GM19043 (cell line): Measurements from ENCODE around the gene RPA1.
"Not testable (repeated sequence)": the region's sequence is repeated elsewhere in the genome, so short reads cannot be mapped to it uniquely, and the experiment has no call there.

Experiments
- ATAC-seq: cut with Tn5 transposase; IDR thresholded peaks from one replicate; pipeline ENCODE4 v1.9.1; 2021; ENCODE audit warnings: low read depth; ENCODE audit not compliant: unreplicated experiment

The RPA1 gene

DNA sequence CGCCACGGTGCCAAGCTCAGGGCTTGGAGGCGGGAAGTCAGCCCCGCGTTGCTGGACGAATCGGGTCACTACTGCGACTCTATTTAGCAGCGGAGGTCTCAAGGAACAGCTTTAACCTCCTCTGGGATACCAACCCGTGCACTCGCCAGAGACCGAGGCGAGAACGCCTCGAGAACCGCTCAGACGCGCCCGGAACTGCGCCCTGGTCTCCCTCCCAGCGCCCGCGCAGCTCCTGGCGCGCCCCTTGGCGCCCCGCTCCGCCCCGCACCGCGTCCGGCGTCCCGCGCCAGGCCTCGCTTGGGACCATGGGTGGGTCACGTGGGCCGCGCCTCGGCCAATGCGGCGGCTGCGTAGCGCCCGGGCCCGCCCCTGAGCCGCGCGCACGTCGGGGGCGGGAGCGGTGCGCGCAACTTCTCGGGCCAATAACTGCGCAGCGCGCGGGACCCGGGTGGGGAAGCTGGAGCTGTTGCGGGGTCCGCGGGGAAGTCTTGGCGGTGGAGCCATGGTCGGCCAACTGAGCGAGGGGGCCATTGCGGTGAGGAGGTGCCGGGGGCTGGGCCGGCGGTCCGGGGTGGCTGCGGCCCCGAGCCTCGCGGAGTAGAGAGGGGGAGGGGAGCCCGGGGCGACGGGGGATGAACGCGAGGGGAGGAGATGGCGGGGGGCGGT lies at the start of gene RPA1, which contains the start of gene SMYD4:
RPA1 (plus strand) TSS at position 414 of the 666 bp plus-strand sequence; CDS start at position 503, 89 bp downstream.
SMYD4 (minus strand) TSS at position 311 of the 666 bp plus-strand sequence. CDS start 1,908 bp downstream, outside the sequence.
- peak; percentile 77 for ATAC-seq

- no peak for ATAC-seq
These were observed 47.6 kb upstream of the RPA1 start for GRCh38 chr17:1782171-1782567.

DNA sequence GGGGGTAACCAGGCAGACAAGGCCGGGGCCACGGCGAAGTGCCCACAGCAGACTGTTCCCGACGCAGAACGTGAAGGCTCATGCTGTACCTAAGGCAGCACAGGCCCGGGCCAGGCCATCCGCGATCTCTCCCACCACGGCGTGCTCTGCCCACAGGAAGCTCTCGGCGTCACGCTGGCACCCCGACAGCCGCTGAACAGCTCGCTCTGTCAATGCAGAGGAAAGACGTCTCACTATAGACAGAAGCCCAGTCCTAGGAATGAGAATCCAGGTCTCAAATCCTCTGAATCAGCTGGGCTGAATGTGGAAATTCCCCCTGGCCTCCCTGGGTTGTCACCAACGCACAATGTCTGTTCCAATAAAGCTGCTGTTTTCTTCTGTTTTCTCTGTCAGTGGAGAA lies 46.5 kb upstream of the RPA1 start:
- ATAC-seq = no peak

DNA sequence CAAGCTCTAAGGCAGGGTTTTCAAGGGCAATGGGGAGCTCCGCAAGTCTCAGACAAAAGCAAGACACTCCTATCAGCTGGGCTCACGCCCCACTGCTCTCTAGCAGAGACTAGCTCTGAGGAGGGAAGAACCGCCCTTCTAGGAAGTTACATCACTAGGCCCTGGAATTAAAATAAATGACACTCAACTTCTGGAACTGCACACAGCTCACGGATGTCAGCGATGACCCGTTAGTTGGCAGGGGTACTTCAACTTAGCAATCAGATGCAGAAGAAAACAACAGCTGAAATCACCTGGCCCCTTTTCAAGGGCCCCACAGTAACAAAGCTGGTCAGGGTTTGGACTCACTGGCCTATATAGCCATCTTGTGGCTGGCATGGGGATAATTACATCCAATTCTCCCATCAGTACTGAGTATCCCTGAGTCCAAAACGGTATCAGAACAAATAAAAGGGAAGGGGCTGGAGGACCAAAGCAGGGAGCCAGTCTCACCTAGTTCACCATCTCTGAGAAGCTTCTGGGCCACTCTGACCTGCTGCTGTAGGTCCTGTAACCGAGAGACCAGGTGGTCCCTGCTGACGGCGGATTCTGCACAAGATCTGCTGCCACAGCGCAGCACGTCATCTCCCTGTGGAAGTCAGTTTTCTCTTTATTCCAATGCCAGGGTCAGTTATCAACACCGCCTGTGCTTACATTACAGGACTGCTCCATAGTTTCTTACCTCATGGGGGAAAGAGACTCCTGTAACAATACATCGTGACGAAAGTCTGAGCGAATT lies 45.8 kb upstream of the RPA1 start:
- ATAC-seq = no peak

- no peak for ATAC-seq
These were observed 43.9 kb upstream of the RPA1 start for GRCh38 chr17:1785930-1786329.

DNA sequence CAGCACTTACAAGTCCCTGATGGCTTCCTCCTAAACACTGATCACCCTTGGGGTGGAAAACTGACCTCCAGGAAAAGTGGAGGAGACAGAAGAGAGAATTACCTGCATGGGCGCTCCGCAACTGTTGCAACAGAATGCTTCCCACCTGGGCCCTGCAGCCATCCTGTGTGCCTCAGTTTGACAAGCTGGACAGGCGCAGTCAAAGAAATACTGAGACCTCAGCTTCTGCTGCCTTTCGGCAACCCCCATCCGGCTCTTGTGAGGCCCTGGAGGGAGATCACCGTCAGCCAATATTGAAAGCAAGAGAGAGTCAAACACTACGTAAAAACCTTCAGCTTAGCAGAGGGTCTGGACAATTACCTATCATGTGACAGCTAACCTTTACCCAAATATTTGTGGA lies 43.1 kb upstream of the RPA1 start:
- ATAC-seq = no peak

DNA sequence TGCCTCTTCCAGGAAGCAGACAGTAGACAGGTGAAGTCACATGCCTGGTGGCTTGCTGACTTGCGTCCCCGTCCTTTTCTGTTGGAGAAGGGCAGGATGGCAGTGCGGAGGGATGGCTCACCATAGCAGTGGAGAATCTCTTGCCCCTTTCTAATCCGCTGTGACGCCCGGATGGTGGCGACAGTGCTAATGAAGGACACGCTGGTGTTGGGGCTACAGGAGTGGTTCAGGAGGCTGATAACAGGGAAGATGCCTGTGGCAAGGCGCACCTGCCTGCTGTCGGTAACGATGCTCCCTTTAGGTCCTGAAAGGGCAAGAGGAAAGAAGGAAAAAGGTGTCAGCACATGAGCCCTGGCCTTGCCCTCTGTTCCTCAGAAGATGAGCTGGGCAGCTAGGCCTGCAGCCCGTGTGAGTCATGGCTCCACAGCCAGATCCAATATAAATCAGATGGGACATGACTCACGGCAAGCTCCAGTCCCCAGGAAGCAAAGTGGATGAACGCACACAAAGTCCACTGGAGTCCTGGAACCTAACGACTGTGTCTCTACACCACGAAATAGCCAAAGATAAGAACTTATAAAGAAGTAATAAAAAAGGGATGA lies 42.4 kb upstream of the RPA1 start:
- no peak for ATAC-seq

- ATAC-seq = no peak
These were observed 39.9 kb upstream of the RPA1 start for GRCh38 chr17:1789936-1790335.

- ATAC-seq = no peak
These were observed 37.0 kb upstream of the RPA1 start for GRCh38 chr17:1792495-1793446.

- ATAC-seq = no peak
These were observed 36.4 kb upstream of the RPA1 start for GRCh38 chr17:1793447-1793806.

DNA sequence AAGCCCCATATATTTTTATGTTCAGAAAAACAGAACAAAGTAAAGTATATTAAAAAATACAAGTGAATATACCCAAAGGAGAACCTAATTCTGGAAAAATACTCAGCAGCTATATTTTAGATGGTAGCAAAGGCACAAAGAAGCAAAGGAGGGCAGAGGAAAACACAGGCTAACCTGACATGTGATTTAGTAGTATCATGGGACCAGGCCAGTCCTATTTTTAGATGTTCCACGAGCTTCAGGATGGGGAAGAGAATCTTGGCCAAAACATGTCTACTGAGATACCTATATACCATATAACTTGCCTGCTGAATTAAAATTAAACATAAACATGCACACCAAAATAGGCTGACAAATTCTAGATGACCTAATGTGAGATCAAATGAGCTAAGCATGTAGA lies 33.0 kb upstream of the RPA1 start:
- ATAC-seq = no peak

GRCh38 chr17:1797323-1797722 lies 32.5 kb upstream of the RPA1 start:
- no peak for ATAC-seq

- not testable (repeated sequence) for ATAC-seq
These were observed 32.0 kb upstream of the RPA1 start for GRCh38 chr17:1797846-1798245.

DNA sequence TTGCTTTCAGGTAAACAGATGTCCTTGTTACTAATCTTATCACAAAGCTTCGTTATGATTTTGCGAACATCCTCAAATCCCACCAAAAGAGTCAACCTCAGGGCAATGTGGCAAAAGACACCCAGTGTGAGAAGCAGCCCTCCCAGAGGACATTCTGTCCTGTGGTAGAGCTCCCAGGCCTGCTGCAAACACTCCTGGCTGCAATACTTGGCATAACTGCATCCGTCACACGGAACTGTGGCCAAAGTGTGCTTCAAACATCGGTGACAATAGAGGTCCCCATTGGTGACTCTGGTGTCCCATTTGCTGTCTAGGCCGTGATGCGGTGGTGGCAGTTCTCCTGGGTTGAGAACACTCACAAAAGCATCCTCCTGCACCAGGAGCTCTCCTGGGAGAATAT lies 29.6 kb upstream of the RPA1 start:
- no peak for ATAC-seq

DNA sequence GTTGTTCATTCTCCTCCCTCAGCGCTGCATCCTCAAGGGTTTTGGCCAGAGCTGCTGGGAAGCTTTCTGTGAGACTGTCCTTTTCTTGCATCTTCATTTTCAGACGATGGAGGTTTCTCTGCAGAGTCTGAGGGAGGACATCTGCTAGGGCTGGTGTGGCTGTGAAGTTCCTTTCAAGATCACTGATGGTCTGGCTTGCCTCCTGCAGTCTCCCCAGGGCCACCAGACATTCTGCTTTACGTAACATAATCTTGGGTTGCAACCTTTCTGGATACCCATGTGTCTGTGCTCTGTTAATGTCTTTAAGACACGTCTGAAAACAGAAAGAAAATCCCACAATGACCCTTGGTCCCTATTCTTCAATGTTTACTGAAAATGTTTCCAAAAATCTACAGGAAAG lies 29.1 kb upstream of the RPA1 start:
- ATAC-seq = no peak

GRCh38 chr17:1802429-1802828 lies 27.4 kb upstream of the RPA1 start:
- ATAC-seq = no peak

DNA sequence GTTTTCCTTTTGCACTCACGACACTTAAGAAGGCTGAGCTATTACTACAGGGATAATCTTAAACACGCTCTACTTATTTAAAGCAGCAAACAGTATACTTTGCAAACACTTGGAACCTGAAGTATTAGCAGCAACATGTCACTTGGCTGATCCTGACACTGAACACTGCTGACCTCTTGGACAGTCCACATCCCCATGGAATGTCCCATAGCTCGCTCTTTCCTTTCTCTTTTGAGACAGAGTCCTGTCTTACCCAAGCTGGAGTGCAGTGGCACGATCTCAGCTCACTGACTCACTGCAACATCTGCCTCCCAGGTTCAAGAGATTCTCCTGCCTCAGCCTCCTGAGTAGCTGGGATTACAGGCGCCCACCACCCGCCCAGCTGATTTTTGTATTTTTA lies 26.5 kb upstream of the RPA1 start:
- ATAC-seq = no peak

GRCh38 chr17:1807890-1808289 lies 21.9 kb upstream of the RPA1 start:
- ATAC-seq = no peak

DNA sequence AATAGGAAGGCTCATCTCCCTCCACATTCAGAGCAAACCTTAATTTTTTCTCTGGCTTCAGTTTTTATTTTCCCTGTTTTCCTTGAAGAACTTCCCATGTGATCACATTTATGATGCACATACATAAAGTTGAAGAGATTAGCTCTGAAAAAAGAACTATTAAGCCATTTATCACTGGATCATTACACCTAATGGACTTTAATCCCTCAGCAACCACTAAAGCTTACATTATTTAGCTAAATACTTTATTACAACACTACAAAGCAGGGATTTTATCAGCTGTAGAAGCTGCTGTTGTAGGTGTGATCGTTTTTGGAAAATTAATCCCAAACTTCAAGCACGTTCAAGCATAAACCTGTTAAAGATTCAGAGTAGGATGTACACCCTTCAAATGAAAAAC lies 21.2 kb upstream of the RPA1 start:
- ATAC-seq = no peak

GRCh38 chr17:1809815-1810214 lies 20.0 kb upstream of the RPA1 start:
- ATAC-seq = not testable (repeated sequence)
